OCI-M1 (cell line): Measurements from ENCODE around the gene MRTFB.

Experiments
- DNase-seq: peaks from one replicate; lab custom pipeline; 2025; lab: John Stamatoyannopoulos, UW

The MRTFB gene

DNA sequence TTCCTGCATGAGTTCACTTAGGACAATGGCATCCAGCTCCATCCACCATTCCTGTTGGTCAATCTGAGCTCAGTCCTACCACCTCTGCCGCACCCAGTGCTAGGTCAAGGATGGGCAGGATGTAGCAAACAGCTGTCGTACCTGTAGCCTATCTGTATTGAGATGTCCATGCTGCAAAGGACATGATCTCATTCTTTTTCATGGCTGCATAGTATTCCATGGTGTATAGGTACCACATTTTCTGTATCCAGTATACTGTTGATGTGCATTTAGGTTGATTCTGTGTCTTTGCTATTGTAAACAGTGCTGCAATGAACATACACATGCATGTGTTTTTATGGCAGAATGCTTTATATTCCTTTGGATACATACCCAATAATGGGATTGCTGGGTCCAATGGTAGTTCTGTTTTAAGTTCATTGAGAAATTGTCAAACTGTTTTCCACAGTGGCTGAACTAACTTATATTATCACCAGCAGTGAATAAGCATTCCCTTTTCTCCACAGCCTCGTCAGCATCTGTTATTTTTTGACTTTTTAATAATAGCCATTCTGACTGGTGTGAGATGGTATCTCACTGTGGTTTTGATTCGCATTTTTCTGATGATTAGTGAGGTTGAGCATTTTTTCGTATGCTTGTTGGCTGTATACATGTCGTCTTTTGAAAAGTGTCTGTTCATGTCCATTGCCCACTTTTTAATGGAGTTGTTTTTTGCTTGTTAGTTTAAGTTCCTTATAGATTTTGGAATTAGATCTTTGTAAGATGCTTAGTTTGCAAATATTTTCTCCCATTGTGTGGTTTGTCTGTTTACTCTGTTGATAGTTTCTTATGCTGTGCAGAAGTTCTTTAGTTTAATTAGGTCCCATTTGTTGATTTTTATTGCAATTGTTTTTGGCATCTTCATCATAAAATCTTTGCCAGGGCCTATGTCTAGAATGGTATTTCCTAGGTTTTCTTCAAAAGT lies 7.2 kb upstream of the MRTFB start:
- no peak for DNase-seq

DNA sequence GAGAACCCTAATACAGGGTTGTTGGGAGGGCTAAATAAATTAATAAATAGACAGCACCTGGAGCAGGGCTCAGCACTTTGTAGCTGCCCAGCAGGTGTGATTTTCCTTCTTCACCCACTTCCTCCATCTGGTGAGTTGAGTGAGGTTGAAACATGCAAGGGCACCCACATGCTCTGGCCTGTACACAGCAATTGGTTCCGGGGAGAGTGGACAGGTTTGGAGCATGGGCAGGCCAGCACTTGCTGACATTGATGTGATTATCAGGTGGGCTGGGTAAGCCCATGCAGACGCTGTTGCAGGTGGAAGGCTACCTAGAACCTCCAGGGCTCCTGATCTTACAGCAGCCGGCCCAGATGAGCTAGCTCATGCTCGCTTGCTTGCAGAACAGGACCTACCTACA lies 1.3 kb upstream of the MRTFB start:
- DNase-seq, result no peak

DNA sequence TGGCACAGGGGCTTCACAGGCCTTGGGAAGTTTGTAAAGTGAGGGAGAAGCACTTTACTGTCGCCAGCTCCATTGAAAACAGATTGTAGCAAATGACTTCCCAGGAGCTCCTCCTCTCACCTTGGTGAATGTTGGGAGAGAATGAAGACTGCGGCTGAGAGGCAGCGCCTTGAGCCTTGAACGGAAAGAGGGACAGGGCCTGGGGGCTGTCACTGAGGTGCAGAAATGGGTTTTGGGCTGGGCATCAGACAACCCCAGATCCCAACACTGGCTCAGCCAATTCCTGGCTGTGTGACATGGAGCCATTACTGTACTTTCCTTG lies 603 bp upstream of the MRTFB start:
- no peak for DNase-seq

DNA sequence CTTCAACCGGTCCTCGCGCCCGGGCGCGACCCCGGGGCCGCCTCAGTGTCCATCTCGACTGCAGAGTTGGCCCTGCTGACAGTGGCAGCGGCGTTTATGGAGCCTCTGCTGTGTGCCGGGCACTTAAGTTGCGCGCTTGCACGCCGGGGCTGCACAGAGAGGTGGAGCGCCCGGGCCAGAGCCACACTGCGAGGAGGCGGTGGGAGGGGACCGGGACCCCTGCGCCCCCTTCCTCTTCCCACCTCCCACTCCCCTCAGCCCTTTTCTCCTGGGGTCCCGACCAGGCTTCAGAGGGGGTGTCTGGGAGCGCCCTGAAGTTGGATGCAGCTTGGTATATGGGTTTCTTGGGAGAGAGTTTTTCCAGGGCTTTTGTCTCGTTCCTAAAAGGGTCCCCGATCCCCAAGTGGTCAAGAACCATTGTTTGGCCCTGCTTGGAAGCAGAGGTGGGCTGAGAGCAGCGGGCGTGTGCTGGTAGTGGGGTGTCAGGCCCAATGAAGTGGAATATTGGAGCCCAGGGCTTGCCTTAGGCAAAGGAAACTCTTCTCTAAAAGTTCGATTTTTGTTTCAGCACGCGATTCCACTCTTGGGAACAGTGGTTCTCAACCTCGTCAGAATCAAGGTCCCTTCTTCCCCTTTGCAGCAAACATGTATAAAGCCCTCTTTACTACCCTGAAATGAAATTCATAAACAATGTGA lies 605 bp downstream of the MRTFB start:
- peak; percentile 13 for DNase-seq

DNA sequence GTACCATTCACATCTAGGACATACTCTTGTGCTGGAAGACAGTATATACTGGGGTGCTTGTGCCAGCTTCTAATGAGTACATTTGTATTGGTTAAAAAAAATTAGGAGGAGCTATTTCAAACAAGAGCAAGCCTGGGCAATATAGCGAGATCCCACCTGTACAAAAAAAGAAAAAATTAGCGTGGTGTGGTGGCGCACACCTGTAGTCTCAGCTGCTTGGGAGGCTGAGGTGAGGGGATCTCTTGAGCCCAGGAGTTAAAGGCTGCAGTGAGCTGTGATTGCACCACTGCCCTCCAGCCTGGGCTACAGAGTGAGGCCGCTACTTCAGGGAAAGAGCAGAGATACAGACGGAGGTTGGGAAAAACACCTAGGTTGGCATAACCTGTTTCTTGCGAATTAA lies 1.2 kb downstream of the MRTFB start:
- DNase-seq, result no peak

DNA sequence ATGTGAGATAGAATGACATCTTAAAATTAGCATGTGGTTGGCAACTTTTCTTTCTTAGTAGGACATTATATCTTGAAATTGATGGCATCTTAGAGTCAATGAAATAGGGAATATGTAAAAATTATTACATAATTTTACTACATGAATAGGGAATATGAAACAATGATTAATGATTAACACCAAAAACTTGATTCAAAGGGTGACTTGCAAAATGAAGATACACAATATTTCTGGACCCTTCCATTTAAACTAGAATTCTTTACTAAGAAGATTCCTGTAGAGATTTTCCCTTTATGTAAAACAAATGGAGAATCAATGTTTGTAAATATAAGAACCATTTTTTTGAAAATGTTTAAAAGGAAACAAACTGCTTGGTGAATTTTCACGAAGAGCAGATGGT lies 3.4 kb downstream of the MRTFB start:
- no peak for DNase-seq

DNA sequence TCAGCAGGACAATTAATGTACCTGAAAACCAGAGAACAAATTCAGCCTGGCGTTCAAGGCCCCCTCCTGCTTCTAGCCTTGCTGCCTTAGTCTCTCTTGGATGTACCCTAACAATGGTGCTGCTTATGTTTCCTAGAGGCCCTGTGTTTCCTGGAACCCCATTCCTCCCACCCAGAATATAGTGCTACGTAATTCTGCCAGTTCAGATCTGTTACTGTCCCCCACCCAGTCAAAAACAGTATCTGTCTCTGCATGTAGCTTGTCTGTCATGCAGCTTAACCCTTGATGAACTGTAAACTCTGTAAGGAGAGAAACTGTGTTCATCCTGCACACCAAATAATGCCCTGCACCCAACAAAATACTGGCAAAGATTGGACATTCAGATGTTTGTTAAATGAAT lies 6.8 kb downstream of the MRTFB start:
- DNase-seq, result no peak

DNA sequence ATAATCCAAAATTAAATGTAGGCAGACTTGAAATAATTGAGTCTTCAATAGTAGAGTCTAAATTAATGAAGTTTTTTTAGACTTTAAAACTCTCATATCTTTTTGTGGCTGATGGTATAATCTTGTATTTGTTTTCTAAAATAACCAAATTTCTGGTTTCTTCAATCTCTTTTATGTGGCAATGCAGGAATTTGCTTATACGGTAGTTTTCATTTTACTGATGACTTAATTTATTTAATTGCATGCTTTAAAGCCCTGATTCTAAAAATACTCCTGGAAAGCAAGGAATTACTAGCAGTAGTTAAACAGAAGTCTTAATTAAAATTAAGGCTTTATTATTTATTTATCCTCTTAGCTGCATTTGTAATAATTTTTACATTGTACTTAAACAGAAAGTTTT lies 15.4 kb downstream of the MRTFB start:
- no peak for DNase-seq

DNA sequence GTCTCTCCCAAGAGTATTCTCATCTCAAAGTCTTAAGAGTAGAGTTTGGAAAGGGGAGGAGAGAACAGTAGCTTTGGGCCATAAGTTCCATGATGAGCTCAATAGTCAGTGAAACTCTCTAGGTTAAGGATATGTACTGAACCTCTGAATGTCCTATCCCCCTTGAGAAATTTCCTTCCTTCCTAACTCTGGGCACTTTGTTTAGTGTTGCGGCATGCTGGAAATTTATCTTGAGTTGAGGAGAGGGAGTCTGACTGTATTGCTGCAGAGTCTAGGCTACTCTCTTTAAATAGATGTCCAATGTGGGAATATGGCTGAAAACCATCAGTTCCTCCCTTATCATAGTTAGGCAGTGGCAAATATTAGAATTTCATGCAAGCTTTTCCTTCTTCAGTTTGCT lies 16.1 kb downstream of the MRTFB start:
- DNase-seq, result no peak

DNA sequence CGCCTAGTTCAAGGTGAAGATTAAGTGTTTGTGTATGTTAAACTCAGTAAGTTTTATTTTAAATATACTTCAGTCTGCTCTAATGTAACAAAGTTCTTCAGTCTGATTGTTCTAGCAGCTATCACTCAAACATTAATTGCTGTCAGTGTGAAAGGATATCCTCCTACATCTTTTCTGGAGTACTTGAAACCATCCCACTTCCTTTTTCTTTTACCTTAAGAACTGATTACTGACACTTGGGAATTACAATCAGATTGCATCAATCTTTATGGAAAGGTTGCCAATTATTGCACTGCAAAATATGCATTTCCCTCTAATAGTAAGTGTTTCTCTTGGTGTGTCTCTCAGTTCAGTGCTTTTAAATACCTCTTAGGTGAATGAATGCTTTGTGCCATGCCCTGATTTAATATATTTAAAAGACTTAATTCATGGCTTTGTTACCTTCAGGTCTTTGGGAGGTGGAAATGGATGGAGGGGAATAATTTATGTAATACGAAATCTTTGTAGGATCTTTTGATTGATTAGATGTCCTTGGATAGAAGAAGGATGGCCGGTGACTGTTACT lies 16.6 kb downstream of the MRTFB start:
- DNase-seq, result no peak

DNA sequence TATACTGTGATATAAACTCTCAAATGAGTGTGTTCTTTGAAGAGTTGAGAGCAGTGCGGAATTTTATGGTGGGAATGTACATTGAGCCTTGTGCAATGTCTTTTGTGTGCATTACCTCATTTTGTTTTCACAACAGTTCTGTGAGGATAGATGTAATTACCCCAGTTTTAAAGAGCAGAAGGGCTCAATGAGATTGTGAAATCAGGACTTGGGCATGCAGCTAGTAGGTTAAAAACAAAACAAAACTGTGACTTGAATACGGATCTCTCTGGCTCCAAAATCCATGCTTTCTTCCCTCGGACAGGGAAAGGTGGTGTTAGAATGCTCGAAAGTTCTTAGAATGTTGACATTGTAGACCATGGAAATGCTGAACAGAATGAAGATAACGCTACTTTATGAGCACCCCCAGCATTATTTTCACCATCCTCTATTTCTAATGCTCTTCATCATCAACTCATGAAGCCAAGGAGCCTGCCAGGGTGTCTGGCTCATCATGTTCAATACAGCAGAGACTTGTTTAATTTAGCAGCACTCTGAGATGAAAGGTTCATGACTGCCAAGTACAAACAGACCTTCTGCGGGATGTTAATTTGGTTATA lies 17.1 kb downstream of the MRTFB start:
- DNase-seq, result no peak

DNA sequence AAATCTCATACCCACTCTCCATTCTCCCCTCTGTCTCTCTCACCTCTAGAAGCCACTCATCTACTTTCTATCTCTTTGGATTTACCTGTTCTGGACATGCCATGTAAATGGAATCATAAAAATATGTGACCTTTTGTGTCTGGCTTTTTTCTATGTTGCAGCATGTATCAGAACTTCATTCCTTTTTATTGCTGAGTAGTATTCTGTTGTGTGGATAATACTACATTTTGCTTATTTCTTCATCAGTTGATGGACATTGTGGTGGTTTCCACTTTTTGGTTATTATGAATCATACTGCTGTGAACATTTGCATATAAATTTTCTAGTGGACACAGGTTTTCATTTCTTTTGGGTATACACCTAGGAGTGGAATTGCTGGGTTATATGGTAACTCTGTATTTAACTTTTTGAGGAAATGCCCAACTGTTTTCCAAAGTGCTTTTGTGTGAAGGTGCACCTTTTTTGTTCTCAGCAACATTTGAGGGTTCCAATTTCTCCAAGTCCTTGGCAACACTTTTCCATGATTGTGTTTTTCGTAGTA lies 18.2 kb downstream of the MRTFB start:
- no peak for DNase-seq

DNA sequence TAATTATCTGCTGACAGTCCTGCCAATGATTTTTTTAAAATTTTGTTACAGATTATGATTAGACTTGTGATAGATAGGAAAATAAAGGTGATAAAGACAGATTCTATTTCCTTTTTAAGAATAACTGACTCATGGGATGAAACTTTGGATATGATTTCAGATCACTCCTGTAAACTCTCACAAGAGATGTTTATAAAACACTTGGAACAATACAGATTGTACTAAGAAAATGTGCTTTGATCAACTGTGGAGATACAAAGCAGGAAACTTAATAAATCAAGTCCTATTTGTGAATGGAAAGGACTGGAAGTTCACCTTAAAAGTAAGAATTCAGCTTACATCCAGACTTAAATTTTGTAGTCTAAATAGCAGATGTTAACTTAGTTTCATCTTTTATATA lies 21.4 kb downstream of the MRTFB start:
- no peak for DNase-seq

DNA sequence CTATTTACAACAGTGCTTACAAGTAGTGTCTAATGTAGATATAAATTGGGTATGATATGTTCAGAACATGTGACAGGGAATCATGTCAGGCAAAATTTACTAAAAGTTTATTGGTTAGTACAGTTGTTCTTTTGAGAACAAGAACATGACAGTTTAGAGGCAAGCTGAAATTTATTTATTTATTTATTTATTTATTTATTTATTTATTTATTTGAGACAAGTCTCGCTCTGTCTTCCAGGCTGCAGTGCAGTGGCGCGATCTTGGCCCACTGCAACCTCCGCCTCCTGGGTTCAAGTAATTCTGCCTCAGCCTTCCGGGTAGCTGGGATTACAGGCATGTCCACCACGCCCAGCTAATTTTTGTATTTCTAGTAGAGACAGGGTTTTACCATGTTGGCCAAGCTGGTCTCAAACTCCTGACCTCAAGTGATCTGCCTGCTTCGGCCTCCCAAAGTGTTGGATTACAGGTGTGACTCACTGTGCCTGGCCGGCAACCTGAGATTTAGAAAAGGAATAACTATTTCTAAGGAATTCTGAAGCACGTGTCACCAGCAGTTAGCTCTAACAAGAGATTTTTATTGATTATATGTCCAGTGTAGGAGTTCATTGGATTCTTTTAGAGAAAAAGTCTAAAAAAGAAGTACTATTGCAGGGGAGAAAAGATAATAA lies 24.9 kb downstream of the MRTFB start:
- DNase-seq, result no peak

DNA sequence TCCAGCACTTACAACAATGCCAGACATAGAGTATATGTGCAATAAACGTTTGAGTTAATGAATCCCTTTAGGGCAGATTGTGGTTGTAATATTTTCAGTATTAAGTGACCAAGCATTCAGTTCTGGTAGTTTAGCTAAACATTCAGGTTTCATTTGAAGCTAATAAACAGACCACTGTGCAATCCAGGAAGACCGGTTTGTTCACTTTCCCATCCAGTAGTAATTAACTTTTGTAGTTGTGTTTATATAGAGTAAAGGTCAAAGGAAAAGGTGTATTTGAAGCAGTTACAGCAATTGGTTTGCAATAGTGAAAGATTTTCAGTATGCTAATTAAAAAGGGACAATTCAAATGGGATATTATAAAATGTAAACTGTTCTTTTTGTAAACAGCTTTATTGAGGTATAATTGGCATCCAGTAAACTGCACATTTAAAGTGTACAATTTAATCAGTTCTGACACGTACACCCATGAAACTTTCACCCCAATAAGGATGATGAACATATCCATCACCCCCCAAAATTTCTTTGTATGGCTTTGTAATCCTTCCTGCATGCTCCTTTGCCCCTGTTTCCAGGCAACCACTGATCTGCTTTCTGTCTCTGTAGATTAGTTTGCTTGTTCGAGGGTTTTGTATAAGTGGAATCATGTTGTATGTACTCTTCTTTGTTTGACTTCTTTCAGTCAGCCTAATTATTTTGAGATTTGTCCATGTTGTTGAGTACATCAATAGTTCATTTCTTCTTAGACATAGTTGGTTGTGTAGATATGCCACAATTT lies 26.3 kb downstream of the MRTFB start:
- no peak for DNase-seq

DNA sequence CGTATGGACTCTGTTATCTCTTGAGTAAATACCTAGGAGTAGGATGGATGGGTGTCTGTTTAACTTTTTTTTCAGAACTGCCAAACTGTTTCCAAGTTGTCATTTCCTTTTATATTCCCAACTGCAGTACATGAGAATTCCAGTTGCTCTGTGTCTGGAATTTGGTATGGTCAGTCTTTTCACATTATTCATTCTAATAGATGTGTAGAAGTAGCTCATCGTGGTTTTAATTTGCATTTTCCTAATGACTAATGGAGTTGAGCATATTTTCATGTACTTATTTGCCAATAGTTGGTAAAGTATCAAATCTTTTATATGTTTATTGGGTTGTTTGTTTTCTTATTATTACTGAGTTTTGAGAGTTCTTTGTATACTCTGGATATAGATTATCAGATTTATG lies 27.0 kb downstream of the MRTFB start:
- DNase-seq, result no peak

DNA sequence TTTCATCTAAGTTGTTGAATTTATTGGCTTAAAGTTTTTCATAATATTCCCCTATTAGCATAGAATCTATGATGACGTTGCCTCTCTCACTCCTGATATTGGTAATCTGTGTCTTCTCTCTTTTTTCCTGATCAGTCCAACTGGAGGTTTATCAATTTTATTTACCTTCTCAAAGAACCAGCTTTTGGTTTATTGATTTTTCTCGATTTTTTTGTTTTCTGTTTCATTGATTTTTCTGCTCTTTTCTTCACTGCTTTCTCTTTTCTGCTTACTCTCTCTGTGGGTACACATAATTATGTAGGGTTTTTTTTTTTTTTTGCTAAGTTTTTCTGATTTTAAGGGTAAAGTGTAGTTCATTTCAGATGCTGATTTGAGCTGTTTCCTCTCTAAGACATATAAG lies 29.7 kb downstream of the MRTFB start:
- no peak for DNase-seq

DNA sequence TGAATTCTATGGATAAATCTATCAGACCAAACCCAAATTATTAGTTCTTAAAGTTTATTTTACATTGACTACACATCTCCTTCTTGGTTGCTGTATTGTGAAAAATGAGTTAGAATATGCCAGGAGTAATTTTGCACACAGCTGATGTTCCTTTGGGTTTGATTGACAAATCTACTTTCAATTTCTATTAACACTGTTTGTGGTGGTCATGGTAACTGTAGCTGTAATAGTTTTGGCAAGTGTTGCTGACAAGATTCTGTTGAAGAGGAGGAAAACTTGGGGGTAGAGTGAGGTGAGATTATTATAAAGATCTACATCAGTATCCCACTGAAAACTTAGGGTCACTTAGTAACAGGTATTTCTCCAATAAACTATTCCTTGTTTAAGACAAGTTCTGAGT lies 30.3 kb downstream of the MRTFB start:
- DNase-seq, result peak; percentile 28

DNA sequence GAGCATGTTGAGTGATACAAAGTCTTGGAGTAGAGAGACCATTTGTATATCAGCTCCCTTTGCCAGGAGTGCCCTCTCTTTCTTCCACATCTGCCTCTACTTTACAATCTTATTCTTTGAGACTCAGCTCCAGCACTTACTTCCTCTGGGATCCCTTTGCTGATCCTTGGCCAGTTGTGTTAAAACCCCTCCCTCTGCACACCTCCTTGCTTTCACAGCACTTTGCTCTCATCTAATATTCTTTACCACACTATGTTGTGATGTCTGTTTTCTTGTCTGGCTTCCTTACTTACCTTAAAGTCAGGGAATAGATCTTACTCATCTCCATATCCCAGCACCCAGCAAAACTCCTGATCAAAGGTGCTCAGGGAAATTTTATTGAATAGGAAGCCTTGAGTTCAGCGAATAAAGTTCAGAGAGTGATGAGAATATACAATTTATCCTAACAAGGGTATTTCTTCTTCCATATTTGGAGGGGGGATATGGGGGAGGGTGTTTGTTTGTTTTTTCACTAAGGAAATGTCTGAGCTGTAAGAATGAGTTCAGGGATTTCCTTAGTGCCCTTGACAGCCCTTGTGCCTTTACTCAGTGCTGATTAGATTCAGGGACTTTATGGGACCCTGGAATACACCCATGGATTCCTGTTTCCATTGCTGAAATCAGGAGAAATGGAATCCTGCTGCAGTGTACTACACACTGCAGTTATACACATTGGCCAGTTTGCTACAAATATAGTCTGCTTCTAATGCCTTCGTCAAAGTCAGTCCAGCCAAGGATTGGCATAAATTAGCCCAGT lies 32.0 kb downstream of the MRTFB start:
- DNase-seq, result no peak

DNA sequence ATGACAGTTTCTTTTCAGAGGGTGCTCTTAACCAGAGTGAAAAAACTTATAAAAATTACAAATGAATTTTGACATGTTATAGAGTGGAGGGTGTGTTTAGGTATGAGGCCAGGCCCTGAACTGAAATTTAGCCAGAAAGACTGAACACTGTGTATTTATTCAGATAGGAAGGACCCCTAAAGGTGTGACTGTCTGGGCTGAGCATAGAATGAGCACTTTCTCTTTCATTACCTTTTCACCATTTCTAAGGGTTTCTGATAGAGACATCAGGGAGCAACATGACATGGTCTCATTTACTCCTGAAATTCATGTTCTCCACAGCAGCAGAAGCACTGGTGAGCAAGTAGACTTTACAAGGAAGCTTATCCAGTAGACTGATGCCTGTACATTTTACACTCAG lies 32.9 kb downstream of the MRTFB start:
- no peak for DNase-seq
